NOMO-1 (cell line): ENCODE measurements around the gene C1orf21.

ENCODE experiments used
- DNase-seq, 2 experiments: peaks; one replicate each; lab custom pipeline; 2025; ENCODE audit not compliant: unreplicated experiment in 2 of 2; lab: John Stamatoyannopoulos, UW

C1orf21 gene

GRCh38 chr1:184643661-184644060, 256.8 kb downstream of the C1orf21 start:
- DNase-seq: no peak

- no peak for DNase-seq
These were observed 257.9 kb downstream of the C1orf21 start for GRCh38 chr1:184644771-184645170.

- no peak for DNase-seq
These were observed 259.4 kb downstream of the C1orf21 start for GRCh38 chr1:184646178-184646701.

- DNase-seq: no peak
These were observed 260.0 kb downstream of the C1orf21 start for GRCh38 chr1:184646824-184647223.

GRCh38 chr1:184647471-184647870, 260.6 kb downstream of the C1orf21 start:
- no peak for DNase-seq

GRCh38 chr1:184648160-184648855, 261.5 kb downstream of the C1orf21 start:
- no peak for DNase-seq

GRCh38 chr1:184648856-184649201, 262.0 kb downstream of the C1orf21 start:
- no peak for DNase-seq

GRCh38 chr1:184649451-184649888, 262.6 kb downstream of the C1orf21 start:
- DNase-seq: peak; percentile 52 to 81

GRCh38 chr1:184650177-184650866, 263.5 kb downstream of the C1orf21 start:
- no peak for DNase-seq

- no peak for DNase-seq
These were observed 268.4 kb downstream of the C1orf21 start for GRCh38 chr1:184655185-184655584.

- no peak for DNase-seq
These were observed 269.4 kb downstream of the C1orf21 start for GRCh38 chr1:184656221-184656620.

GRCh38 chr1:184658055-184658454, 271.2 kb downstream of the C1orf21 start:
- DNase-seq: no peak

- DNase-seq: no peak
These were observed 273.8 kb downstream of the C1orf21 start for GRCh38 chr1:184660462-184661191.

- no peak for DNase-seq
These were observed 275.0 kb downstream of the C1orf21 start for GRCh38 chr1:184661801-184662200.

- peak; percentile 49 to 54 for DNase-seq
These were observed 277.3 kb downstream of the C1orf21 start for GRCh38 chr1:184664042-184664660.

- no peak for DNase-seq
These were observed 277.8 kb downstream of the C1orf21 start for GRCh38 chr1:184664661-184665060.

GRCh38 chr1:184665360-184665759, 278.5 kb downstream of the C1orf21 start:
- DNase-seq: no peak

- DNase-seq: no peak
These were observed 282.6 kb downstream of the C1orf21 start for GRCh38 chr1:184669391-184669790.

GRCh38 chr1:184672013-184672726, 285.3 kb downstream of the C1orf21 start:
- no peak for DNase-seq

GRCh38 chr1:184673305-184673704, 286.5 kb downstream of the C1orf21 start:
- no peak for DNase-seq
